Cardiac fibroblast (primary cell): ENCODE results near the gene RAB17.

ENCODE experiments used
- DNase-seq, 2 donors: peaks; one replicate each; pipeline versions ENCODE4 v3.0.0 to v3.0.0-alpha.2; 2010; ENCODE audit warnings: low read depth in 2 of 2
- H3K4me3 ChIP-seq, 2 donors: replicated peaks in 1 of 2; 1 replicate in 1 of 2; 2 replicates in 1 of 2; pipeline ENCODE4 v1.5.1; 2011; ENCODE audit warnings: low read depth in 2 of 2, low read length in 2 of 2, mild to moderate bottlenecking in 2 of 2, moderate library complexity in 1 of 2
- TF ChIP-seq, protein P1 (sequence below): IDR thresholded peaks from one replicate; pipeline ENCODE4 v1.5.1; 2011; ENCODE audit warnings: low read depth, mild to moderate bottlenecking, low read length, inconsistent platforms

Gene RAB17

DNA sequence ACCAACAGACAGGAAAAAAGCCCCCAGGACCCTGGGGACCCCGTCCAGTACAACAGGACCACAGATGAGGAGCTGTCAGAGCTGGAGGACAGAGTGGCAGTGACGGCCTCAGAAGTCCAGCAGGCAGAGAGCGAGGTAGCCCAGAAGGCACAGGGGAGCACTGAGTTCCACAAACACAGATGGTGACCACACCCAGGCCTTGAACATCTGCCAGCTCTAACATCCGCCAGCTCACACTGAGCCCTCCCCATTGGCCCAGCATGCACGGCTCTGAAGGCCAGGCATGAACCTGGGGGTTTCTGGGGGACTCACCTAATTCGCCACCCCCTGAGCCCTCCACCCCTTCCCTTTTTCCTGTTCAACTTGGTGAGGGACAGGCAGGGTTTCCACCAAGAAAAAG is 49.7 kb downstream of the RAB17 start:
- TF ChIP-seq, protein P1, sequence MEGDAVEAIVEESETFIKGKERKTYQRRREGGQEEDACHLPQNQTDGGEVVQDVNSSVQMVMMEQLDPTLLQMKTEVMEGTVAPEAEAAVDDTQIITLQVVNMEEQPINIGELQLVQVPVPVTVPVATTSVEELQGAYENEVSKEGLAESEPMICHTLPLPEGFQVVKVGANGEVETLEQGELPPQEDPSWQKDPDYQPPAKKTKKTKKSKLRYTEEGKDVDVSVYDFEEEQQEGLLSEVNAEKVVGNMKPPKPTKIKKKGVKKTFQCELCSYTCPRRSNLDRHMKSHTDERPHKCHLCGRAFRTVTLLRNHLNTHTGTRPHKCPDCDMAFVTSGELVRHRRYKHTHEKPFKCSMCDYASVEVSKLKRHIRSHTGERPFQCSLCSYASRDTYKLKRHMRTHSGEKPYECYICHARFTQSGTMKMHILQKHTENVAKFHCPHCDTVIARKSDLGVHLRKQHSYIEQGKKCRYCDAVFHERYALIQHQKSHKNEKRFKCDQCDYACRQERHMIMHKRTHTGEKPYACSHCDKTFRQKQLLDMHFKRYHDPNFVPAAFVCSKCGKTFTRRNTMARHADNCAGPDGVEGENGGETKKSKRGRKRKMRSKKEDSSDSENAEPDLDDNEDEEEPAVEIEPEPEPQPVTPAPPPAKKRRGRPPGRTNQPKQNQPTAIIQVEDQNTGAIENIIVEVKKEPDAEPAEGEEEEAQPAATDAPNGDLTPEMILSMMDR, result no peak
- peak; percentile 60 to 79 for DNase-seq
- no peak overlapping the region for H3K4me3 ChIP-seq

DNA sequence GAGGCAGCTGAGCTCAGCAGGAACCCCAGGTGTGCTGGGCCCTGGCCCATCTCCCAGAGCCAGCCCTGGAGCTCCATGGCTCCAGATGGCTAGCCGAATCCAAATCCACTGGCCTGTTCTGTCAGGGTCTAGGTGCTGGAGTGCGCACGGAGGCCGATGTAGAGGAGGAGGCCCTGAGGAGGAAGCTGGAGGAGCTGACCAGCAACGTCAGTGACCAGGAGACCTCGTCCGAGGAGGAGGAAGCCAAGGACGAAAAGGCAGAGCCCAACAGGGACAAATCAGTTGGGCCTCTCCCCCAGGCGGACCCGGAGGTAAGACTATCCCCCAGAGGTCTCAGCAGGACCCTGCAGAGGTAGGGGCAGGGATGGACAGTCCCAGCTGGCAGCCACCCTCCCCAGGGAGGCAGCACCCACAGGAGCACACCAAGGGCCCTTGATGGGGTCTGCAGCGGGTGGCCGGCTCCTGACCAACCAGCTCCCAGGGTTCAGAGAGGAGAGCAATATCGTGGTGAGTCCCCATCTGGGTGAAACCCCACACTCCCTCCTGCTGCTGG is 50.2 kb downstream of the RAB17 start:
- no peak overlapping the region for H3K4me3 ChIP-seq
- no peak for DNase-seq
- TF ChIP-seq, protein P1, result no peak

DNA sequence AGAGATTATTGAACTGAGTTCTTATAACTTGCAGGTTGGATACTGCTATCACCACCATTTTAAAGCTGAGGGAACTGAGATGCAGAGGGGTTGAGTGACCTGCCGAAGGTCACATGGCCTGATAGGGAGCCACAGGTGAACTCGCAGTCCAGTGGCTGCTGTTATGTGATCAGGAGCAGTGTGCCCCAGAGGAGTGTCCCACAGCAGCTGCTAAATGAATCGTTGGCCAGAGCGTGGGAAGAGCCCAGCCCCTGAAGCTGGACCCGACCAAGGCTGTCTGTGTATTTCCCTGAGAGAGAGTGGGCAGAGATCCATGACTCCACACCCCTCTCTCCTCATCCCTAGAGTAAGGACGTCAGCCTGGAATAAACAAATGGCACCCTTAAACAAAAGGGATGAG is 50.9 kb downstream of the RAB17 start:
- TF ChIP-seq, protein P1, result no peak
- H3K4me3 ChIP-seq, result no peak overlapping the region
- DNase-seq, result no peak

DNA sequence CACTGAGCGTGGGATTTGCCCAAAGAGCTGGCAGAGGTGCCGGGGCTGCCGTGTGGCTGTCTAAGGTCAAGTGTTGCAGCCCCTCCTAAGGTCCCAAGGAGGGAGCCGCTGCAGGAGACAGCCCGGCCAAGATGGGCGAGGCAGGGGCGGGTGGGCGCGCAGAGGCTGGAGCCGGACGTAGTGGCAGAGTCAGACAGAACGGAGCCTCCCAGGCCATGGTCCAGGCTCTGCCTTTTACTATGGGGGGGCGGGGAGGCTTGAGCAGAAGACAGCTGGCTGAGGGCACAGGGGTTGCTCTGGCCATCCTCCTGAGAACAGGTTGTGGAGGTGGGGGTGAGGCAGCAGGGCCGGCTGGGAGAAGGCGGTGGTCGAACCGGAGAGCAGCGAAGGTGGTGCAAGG is 51.6 kb downstream of the RAB17 start:
- TF ChIP-seq, protein P1, result no peak
- DNase-seq, result no peak
- H3K4me3 ChIP-seq, result no peak overlapping the region

DNA sequence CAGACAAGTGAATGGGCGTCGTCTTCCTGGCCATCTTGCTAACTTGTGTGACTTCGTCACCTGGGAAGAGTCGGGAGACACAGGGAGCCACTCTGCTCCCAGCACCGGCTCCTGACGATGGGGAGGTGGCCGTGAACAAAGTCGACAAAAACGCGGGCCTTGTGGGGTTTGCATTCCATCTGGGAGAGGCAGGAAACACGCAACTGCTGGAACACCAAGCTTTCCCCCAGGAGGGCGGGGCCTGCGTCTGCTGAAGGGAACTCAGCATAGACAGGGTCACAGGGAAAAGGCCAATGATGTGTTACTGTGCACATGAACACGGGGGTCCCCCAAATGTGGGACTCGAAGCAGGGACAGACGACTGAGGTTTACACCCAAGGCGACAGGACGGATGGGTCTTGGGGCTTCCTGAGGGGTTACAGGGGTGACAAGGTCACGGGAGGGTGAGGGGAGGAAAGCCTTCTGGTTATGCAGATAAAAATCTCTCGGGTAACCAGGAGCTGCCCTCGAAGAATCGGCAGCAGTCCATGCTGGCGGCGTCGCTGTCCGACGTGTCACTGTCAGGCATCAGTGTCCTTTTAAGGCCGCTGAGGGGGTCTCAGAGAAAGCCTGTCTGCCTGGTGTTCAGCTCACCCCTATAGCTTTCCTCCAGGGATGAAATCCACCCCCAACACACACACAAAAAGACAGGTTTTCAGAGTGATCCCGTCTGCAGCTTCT is 52.4 kb downstream of the RAB17 start:
- no peak for DNase-seq
- H3K4me3 ChIP-seq, result no peak overlapping the region
- TF ChIP-seq, protein P1, result no peak

DNA sequence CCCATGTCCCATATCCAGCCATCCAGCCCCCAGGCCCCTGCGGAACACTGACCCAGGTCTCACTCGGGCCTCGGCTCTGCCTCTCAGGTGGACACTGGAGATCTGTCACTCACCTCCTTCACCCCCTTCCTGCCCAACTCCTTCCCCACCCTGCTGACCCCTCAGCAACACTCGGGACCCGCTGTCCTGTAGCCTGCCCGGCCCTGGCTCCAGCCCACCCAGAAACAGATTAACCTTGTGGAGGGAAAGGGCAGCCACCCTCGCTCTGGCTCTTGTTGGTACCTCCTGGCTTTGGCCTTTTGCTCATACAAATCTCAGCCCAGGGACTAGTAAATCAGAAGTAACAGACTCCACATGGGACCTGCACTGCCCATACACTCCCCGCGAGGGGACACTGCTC is 53.9 kb downstream of the RAB17 start:
- TF ChIP-seq, protein P1, result no peak
- DNase-seq, result no peak
- H3K4me3 ChIP-seq, result no peak overlapping the region

DNA sequence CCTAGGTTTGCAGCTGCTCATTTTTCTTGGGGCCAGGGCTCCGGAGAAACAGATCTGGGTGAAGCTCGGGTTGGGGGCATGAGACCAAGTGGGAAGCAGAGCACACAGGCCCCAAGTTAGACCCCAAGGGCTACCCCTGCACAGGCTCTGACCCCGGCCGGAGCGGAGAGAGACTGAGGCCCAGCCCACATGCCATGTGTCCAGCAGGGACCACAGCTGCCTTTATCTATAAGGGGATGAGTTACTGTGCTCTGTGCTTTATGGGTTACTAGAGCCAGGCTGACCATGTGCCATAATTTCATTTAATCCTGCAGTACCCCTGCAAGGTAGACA is 54.5 kb downstream of the RAB17 start:
- TF ChIP-seq, protein P1, result no peak
- no peak overlapping the region for H3K4me3 ChIP-seq
- DNase-seq, result no peak
